Measurements from ENCODE around the gene JMJD7.
A peak's percentile ranks its signal among the peaks of the same experiment; 100 is the strongest.

JMJD7 gene

DNA sequence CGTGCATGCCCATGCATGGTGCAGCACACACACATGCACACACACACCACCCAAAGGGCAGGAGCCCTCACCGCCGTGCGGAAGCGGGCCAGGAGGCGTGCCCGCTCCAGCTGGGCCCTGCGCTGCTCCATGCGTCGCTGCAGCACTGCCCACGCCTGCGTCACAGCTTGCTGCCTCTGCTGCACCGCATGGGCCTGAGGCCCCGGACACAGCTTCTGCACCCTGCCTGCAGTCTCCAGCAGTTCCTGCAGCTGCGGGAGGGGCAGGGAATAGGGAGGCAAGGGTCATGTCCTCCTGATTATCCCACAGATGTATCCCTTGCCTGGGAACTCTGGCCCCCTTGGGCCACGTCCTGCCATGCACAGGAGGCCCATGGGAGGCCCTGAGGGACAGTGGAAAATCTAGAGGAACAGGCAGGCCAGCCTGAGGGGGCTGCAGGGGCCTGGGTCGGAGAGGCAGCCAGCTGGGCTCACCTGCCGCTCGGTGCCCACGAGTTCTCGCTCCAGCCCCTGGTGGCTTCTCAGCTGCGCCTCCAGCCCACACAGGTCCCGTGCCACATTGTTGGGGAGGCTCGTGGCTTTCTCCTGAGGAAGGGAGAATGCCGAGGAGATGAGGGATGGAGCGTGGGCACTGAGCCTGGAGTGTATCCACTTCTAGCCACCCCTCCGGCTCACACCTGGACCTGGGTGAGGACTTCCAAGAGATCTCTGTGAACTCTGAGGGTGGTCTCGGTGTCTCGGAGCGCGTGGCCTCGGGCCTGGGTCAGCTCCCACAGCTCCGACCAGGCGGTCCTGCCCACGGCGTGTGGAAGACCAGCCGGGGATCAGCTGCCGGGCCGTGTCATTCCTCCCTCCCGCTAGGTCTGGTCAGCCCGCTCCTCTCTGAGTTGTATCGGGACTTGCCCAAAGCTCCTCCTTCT lies 42.1 kb downstream of the JMJD7 start:
- DNase-seq: no peak

GRCh38 chr15:41870689-41871081 lies 42.8 kb downstream of the JMJD7 start:
- peak; percentile 68 for DNase-seq

DNA sequence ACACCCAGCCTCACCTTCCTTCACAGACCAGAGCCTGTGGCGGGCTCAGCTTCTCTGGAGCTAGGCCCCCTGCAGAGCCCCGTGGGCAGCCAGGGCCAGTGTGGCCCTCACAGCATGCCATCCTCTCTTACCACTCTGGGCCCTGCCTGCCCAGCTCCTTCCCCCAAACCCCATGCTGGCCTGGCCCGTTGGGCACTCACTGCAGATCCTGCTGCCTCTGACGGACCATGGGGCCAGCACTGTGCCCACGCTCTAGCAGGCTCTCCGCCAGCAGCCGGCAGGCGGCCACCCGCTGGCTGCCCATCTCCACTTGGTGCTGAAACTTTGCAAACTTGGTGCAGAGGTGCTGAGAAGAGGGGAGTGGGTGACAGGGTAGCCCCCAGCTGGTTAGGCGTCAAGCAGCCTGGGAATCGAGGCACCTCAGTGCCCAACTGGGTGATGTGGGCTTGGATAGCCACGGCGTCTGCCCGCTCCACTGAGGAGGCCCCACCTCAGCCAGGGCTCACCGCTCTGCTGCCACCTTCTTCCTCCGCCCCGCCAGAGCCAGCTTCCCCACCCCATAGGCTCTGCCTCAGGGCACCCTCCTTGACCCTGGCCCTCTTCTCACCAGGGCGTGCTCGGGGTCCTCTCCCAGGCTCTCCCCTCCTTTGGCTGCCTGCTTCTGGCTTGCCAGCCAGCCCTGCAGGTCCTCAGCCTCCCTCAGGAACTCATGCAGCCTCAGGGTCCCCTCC lies 43.4 kb downstream of the JMJD7 start:
- DNase-seq: no peak

DNA sequence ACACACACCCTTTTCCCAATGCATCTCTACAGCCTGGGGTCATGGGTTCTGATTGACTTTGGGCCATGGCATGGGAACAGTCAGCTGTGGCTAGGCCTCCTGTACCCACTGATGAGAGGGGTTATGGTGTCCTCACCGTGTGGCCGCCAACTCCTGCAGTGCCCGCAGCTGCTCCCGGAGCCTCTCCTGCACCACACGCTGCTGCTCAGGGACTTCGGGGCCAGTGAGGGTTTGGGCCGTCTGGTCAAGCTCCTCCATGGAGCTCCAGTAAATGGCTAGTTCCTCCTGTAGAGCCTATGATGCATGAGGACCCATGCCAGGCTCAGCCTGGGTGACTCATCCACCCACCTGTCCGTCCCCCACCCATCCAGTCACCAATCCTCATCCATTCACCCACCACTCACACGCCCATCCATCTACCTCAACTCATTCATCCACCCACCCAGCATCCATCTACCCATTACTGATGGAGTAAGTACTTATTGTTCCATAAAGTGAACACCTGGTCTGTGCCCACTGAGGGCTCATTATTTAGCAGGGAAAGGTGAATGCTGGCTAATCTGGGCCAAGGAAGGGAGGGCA lies 44.4 kb downstream of the JMJD7 start:
- no peak for DNase-seq

DNA sequence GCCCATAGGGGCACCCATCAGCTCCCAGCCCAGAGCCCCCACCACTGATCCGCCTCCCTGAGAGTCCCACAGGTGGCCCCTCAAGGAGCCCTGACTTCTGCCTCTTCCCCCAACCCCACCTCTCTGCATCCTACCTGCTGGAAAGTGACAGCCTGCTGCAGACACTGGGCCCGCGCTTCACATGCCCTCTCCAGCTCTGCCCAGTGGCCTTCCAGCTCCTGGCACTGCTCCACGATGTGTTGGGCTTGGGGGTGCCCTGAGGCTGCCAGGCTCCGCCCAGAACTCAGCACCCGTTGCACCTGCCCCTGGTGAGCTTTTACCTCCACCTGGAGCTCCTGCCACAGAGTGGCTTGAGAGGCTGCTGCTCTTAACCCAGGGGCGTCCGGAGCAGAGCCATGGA lies 45.8 kb downstream of the JMJD7 start:
- no peak for DNase-seq

DNA sequence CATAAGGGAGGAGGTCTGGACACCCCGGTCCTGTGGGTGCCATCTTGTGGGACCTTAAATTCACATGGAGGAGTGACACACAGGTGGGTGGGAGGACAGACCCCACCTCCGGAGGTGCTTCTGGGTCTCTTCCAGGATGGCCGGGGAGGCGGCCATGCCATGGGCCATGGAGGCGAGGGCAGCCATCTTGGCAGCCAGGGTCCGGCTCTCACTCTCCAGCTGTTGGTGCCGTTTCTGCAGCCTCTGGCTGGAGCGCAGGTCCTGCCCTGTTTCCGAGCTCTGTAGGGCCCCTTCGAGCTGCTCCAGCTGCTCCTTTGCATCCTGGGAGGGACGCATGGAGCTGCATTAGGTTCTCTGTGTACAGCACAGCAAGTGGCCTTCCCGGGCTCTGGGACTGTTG lies 46.8 kb downstream of the JMJD7 start:
- DNase-seq: no peak

GRCh38 chr15:41876007-41876406 lies 48.1 kb downstream of the JMJD7 start:
- no peak for DNase-seq

- DNase-seq: no peak
These were observed 48.8 kb downstream of the JMJD7 start for GRCh38 chr15:41876689-41877088.

DNA sequence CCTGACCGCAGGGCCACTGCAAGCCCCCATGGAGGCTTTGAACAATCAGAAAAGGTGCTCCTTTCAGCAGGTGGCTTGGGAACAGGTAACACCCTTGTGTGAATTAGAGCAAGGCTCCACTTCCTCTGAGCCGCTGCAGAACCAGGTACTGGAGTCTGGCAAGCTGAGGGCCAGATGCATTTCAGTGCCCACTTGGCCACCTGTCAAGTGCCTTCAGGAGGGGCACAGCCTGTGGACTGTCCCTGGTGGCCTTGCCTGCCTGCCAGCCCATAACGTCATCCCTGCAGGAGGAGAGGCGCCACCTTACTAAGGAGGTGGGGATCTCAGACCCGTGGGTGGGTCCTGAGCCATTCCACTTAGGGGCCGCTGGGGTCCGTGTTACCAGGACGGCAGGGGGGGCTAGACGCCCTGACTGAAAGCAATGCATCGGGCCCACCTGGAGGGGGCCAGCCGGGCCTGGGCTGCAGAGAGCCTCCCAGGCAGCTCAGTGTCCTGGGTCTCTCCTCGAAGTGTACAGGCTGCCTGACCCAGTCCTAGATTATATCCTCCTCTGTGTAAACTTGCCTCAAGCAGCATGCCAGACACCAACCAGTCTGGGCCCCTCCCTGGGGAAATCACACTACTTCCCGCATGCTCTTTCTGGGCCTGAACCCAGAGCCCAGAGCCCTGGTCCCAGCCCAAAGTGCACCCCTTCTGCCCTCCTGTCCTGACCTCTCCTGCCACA lies 49.9 kb downstream of the JMJD7 start:
- no peak for DNase-seq

DNA sequence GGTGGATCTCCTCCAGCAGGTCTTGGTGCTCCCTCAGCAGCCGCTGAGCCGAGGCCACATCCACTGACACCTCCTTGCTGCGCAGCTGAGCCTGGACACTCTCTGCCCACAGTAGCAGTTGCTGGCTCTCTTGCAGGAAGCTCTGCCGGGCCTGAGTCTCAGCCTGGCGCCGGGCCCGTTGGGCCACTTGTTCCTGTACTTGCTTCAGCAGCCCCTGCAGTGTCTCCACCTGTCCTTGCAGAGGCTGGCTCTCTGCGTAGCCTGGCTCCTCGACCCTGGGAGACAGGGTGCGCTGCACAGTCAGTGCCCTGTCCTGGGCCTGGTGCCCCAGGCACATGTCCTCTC lies 50.4 kb downstream of the JMJD7 start:
- no peak for DNase-seq

DNA sequence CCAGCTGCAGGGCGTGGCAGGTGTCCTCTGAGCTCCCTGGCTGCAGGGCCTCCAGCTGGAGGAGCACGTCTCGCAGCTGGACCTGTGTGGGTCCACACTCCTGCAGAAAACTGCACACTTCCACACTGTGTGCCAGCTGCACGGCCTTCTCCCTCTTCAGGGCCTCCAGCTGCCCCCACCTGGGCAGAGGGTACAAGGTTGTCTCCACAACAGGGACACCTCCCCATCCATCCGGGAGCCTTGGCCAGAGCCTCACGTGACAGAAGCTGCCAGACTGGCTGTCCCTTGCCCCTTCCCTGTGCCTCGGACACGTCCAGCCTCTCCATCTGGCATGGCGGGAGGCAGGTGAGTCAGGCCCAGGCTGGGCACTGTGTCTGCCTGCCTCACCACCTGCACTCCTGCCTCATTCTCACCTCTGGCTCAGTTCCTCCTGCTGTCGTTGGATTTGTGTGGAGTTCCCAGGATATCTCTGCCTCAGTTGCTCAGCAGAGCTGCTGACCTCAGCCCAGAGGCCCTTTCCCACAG lies 51.5 kb downstream of the JMJD7 start:
- DNase-seq: no peak

DNA sequence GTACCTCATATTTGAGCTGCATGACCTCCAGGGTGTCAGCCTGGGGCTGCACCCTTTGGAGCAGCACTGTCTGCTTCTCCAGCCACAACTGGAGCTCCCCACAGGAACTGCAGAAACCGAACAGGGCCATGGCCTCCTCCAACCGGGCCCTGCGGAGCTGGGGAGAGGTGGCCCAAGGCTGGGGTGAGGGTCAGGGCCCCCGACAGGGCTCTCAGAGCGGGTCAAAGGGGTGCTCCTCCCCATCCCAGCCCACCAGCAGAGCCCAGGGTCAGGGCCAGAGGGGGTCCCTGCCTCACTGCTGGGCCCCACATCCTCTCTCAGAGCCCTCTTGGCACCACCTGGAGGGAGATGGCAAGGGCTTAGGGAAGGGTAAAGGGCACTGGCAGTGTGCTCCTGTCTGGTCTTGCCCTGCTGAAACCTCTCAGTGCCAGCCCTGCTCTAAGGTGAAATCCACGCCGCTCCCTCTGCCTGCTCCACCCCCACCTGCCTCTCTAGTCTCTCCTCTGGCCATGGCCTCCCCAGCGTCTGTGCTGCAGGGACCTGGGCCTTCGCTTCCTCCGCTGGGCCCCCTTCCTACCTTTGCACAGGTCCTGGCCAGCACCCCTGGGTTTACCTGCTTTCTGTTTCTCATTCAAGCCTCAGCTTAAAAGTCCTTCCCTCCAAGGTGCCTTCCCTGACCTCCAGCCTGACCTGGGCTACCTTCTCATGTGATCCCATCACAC lies 52.4 kb downstream of the JMJD7 start:
- DNase-seq: no peak

DNA sequence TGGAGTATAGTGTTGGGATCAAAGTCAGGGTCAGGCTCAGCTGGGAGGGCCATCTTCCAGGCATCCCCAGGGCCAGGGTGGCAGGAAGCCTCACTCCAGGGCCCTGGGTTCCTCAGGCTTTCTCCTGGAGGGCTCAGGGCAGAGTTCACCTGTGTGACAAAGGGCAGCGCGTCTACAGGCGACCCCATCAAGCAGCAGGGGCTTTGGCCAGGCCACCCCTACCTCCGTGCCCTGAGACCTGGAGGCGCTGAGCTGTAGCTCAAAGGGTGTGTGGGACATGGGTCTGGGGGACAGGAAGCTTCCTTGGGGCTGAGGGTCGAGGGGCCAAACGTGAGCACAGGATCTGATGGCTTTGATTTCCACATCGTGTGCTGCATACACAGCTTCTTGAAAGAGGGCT lies 53.2 kb downstream of the JMJD7 start:
- DNase-seq: no peak

DNA sequence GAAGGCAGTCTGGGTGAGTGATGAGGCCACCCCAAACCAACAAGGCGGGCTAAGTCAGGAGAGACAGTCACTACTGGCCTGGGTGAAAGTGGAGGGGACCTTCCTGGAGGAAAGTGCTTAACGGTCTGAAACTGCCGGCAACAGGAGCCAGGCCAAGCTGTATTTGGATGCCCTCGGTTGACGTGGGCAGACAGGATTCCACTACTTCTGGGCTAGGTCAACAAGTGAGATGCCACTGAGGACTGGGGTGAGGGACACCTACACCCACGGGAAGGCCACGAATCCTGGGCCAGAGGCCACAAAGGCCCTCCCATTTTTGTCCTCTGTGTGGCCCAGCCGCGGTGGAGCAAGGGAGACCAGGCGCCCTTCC lies 53.6 kb downstream of the JMJD7 start:
- DNase-seq: no peak

DNA sequence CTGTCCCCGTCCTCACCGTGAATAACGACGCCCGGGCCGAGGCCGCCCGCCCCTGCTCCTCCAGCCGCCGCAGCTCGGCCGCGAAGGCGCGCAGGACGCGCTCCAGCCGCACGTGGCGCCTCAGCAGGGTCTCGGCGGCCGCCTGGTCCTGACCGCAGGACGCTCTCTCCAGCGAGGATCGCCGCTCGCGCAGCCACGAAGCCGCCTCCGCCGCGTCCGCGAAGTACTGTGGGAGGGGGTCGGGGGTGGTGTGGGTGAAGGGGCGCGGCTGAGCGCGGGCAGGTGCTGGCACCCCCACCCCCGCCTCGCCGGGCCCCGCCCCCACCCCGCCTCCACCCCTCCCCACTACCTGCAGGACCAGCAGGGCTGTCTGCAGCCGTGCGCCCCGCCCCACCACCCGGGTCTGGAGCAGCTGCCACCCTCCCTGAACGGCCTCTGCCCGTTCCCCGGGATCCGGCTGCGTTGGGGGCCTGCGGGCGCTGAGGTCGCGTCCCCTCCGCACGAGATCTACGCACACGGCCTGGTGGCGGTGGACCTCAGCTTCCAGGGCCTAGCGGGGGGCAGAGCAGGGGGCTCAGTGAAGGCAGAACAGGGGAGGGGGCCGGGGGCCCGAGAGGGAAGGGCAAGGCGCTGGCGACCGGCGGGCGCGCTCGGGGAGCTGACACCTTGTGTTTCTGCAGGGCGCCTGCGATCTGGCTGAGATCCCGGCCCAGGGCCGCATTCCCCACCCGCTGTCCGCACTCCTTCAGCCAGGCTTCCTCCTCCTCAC lies 54.2 kb downstream of the JMJD7 start:
- DNase-seq: no peak

- DNase-seq: no peak
These were observed 55.0 kb downstream of the JMJD7 start for GRCh38 chr15:41882689-41883483.

GRCh38 chr15:41883484-41883825 lies 55.6 kb downstream of the JMJD7 start:
- DNase-seq: no peak

GRCh38 chr15:41884458-41884857 lies 56.6 kb downstream of the JMJD7 start:
- no peak for DNase-seq

- DNase-seq: no peak
These were observed 57.4 kb downstream of the JMJD7 start for GRCh38 chr15:41885321-41885720.

- DNase-seq: no peak
These were observed 57.9 kb downstream of the JMJD7 start for GRCh38 chr15:41885841-41886240.

GRCh38 chr15:41886741-41887140 lies 58.8 kb downstream of the JMJD7 start:
- DNase-seq: no peak
